ENCODE data around the gene MAD1L1.

Gene MAD1L1

GRCh38 chr7:1910827-1911226, 321.9 kb downstream of the MAD1L1 start:
- H3K27ac ChIP-seq (ENCODE audit: low read depth, low read length) = no peak overlapping the region
- H3K9ac ChIP-seq (ENCODE audit: low read length in 5 of 5) = no peak overlapping the region
- H3K27me3 ChIP-seq (ENCODE audit: control insufficient read depth in 5 of 5, insufficient read depth in 4 of 5, low read length in 5 of 5) = no peaks in the 10 kb centered on the region
- peaks cover 0 to 31% (median 25%) of the 10 kb centered on the region in 5 donors for H3K4me1 ChIP-seq (ENCODE audit: control insufficient read depth in 5 of 5, insufficient read depth in 5 of 5, low read length in 5 of 5)
- H3K4me3 ChIP-seq (ENCODE audit: low read depth in 1 of 5, low read length in 5 of 5) = no peak overlapping the region
- no peaks in the 10 kb centered on the region for H3K9me3 ChIP-seq (ENCODE audit: control insufficient read depth in 5 of 5, low read length in 5 of 5)
- no peaks in the 10 kb centered on the region for H3K36me3 ChIP-seq (ENCODE audit: control insufficient read depth in 5 of 5, insufficient read depth in 5 of 5, low read length in 5 of 5)

GRCh38 chr7:1910081-1910685, 322.6 kb downstream of the MAD1L1 start:
- Histone ChIP-seq H3K4me3 (ENCODE audit: low read depth in 1 of 5, low read length in 5 of 5) (no peak overlapping the region), H3K36me3 (ENCODE audit: control insufficient read depth in 5 of 5, insufficient read depth in 5 of 5, low read length in 5 of 5) (no peaks in the 10 kb centered on the region), H3K27ac (ENCODE audit: low read depth, low read length) (no peak overlapping the region), H3K9ac (ENCODE audit: low read length in 5 of 5) (no peak overlapping the region), H3K4me1 (ENCODE audit: control insufficient read depth in 5 of 5, insufficient read depth in 5 of 5, low read length in 5 of 5) (peaks cover 0 to 30% (median 25%) of the 10 kb centered on the region in 5 donors), H3K9me3 (ENCODE audit: control insufficient read depth in 5 of 5, low read length in 5 of 5) (no peaks in the 10 kb centered on the region), H3K27me3 (ENCODE audit: control insufficient read depth in 5 of 5, insufficient read depth in 4 of 5, low read length in 5 of 5) (no peaks in the 10 kb centered on the region)

GRCh38 chr7:1909476-1909875, 323.3 kb downstream of the MAD1L1 start:
- Histone ChIP-seq H3K27ac (ENCODE audit: low read depth, low read length) (no peak overlapping the region), H3K4me1 (ENCODE audit: control insufficient read depth in 5 of 5, insufficient read depth in 5 of 5, low read length in 5 of 5) (peaks cover 0 to 24% (median 21%) of the 10 kb centered on the region in 5 donors), H3K36me3 (ENCODE audit: control insufficient read depth in 5 of 5, insufficient read depth in 5 of 5, low read length in 5 of 5) (peaks cover 0 to 3% (median 0%) of the 10 kb centered on the region in 5 donors), H3K9me3 (ENCODE audit: control insufficient read depth in 5 of 5, low read length in 5 of 5) (no peaks in the 10 kb centered on the region), H3K4me3 (ENCODE audit: low read depth in 1 of 5, low read length in 5 of 5) (no peak overlapping the region), H3K27me3 (ENCODE audit: control insufficient read depth in 5 of 5, insufficient read depth in 4 of 5, low read length in 5 of 5) (no peaks in the 10 kb centered on the region), H3K9ac (ENCODE audit: low read length in 5 of 5) (no peak overlapping the region)

- no peaks in the 10 kb centered on the region for H3K27me3 ChIP-seq (ENCODE audit: control insufficient read depth in 5 of 5, insufficient read depth in 4 of 5, low read length in 5 of 5)
- peaks cover 0 to 5% (median 0%) of the 10 kb centered on the region in 5 donors for H3K36me3 ChIP-seq (ENCODE audit: control insufficient read depth in 5 of 5, insufficient read depth in 5 of 5, low read length in 5 of 5)
- no peaks in the 10 kb centered on the region for H3K9me3 ChIP-seq (ENCODE audit: control insufficient read depth in 5 of 5, low read length in 5 of 5)
- H3K27ac ChIP-seq (ENCODE audit: low read depth, low read length) = no peak overlapping the region
- no peak overlapping the region for H3K9ac ChIP-seq (ENCODE audit: low read length in 5 of 5)
- no peak overlapping the region for H3K4me3 ChIP-seq (ENCODE audit: low read depth in 1 of 5, low read length in 5 of 5)
- H3K4me1 ChIP-seq (ENCODE audit: control insufficient read depth in 5 of 5, insufficient read depth in 5 of 5, low read length in 5 of 5) = peaks cover 0 to 18% (median 15%) of the 10 kb centered on the region in 5 donors
These were observed 323.8 kb downstream of the MAD1L1 start for GRCh38 chr7:1908823-1909420.

GRCh38 chr7:1907751-1908365, 324.9 kb downstream of the MAD1L1 start:
- Histone ChIP-seq H3K4me1 (ENCODE audit: control insufficient read depth in 5 of 5, insufficient read depth in 5 of 5, low read length in 5 of 5) (peaks cover 0 to 8% (median 6%) of the 10 kb centered on the region in 5 donors), H3K27ac (ENCODE audit: low read depth, low read length) (no peak overlapping the region), H3K9me3 (ENCODE audit: control insufficient read depth in 5 of 5, low read length in 5 of 5) (no peaks in the 10 kb centered on the region), H3K27me3 (ENCODE audit: control insufficient read depth in 5 of 5, insufficient read depth in 4 of 5, low read length in 5 of 5) (no peaks in the 10 kb centered on the region), H3K9ac (ENCODE audit: low read length in 5 of 5) (no peak overlapping the region), H3K36me3 (ENCODE audit: control insufficient read depth in 5 of 5, insufficient read depth in 5 of 5, low read length in 5 of 5) (peaks cover 0 to 5% (median 0%) of the 10 kb centered on the region in 5 donors), H3K4me3 (ENCODE audit: low read depth in 1 of 5, low read length in 5 of 5) (no peak overlapping the region)

- no peak overlapping the region for H3K9ac ChIP-seq (ENCODE audit: low read length in 5 of 5)
- peaks cover 0 to 5% (median 0%) of the 10 kb centered on the region in 5 donors for H3K36me3 ChIP-seq (ENCODE audit: control insufficient read depth in 5 of 5, insufficient read depth in 5 of 5, low read length in 5 of 5)
- peaks cover 0 to under 1% (median 0%) of the 10 kb centered on the region in 5 donors for H3K4me1 ChIP-seq (ENCODE audit: control insufficient read depth in 5 of 5, insufficient read depth in 5 of 5, low read length in 5 of 5)
- H3K27ac ChIP-seq (ENCODE audit: low read depth, low read length) = no peak overlapping the region
- no peaks in the 10 kb centered on the region for H3K9me3 ChIP-seq (ENCODE audit: control insufficient read depth in 5 of 5, low read length in 5 of 5)
- no peaks in the 10 kb centered on the region for H3K27me3 ChIP-seq (ENCODE audit: control insufficient read depth in 5 of 5, insufficient read depth in 4 of 5, low read length in 5 of 5)
- H3K4me3 ChIP-seq (ENCODE audit: low read depth in 1 of 5, low read length in 5 of 5) = no peak overlapping the region
These were observed 325.6 kb downstream of the MAD1L1 start for GRCh38 chr7:1906988-1907745.

- Histone ChIP-seq H3K4me3 (ENCODE audit: low read depth in 1 of 5, low read length in 5 of 5) (no peak overlapping the region), H3K27me3 (ENCODE audit: control insufficient read depth in 5 of 5, insufficient read depth in 4 of 5, low read length in 5 of 5) (no peaks in the 10 kb centered on the region), H3K9me3 (ENCODE audit: control insufficient read depth in 5 of 5, low read length in 5 of 5) (no peaks in the 10 kb centered on the region), H3K27ac (ENCODE audit: low read depth, low read length) (no peak overlapping the region), H3K4me1 (ENCODE audit: control insufficient read depth in 5 of 5, insufficient read depth in 5 of 5, low read length in 5 of 5) (no peaks in the 10 kb centered on the region), H3K36me3 (ENCODE audit: control insufficient read depth in 5 of 5, insufficient read depth in 5 of 5, low read length in 5 of 5) (peaks cover 0 to 5% (median 0%) of the 10 kb centered on the region in 5 donors), H3K9ac (ENCODE audit: low read length in 5 of 5) (no peak overlapping the region)
These were observed 326.5 kb downstream of the MAD1L1 start for GRCh38 chr7:1906087-1906830.

GRCh38 chr7:1902231-1902855, 330.4 kb downstream of the MAD1L1 start:
- Histone ChIP-seq H3K9me3 (ENCODE audit: control insufficient read depth in 5 of 5, low read length in 5 of 5) (no peaks in the 10 kb centered on the region), H3K9ac (ENCODE audit: low read length in 5 of 5) (no peak overlapping the region), H3K4me1 (ENCODE audit: control insufficient read depth in 5 of 5, insufficient read depth in 5 of 5, low read length in 5 of 5) (peaks cover 0 to 19% (median 12%) of the 10 kb centered on the region in 5 donors), H3K27me3 (ENCODE audit: control insufficient read depth in 5 of 5, insufficient read depth in 4 of 5, low read length in 5 of 5) (no peaks in the 10 kb centered on the region), H3K36me3 (ENCODE audit: control insufficient read depth in 5 of 5, insufficient read depth in 5 of 5, low read length in 5 of 5) (peaks cover 0 to 13% (median 6%) of the 10 kb centered on the region in 5 donors), H3K27ac (ENCODE audit: low read depth, low read length) (no peak overlapping the region), H3K4me3 (ENCODE audit: low read depth in 1 of 5, low read length in 5 of 5) (no peak overlapping the region)

- H3K27me3 ChIP-seq (ENCODE audit: control insufficient read depth in 5 of 5, insufficient read depth in 4 of 5, low read length in 5 of 5) = no peaks in the 10 kb centered on the region
- no peak overlapping the region for H3K4me3 ChIP-seq (ENCODE audit: low read depth in 1 of 5, low read length in 5 of 5)
- H3K9me3 ChIP-seq (ENCODE audit: control insufficient read depth in 5 of 5, low read length in 5 of 5) = no peaks in the 10 kb centered on the region
- no peak overlapping the region for H3K9ac ChIP-seq (ENCODE audit: low read length in 5 of 5)
- peaks cover 0 to 19% (median 12%) of the 10 kb centered on the region in 5 donors for H3K4me1 ChIP-seq (ENCODE audit: control insufficient read depth in 5 of 5, insufficient read depth in 5 of 5, low read length in 5 of 5)
- no peak overlapping the region for H3K27ac ChIP-seq (ENCODE audit: low read depth, low read length)
- H3K36me3 ChIP-seq (ENCODE audit: control insufficient read depth in 5 of 5, insufficient read depth in 5 of 5, low read length in 5 of 5) = peaks cover 0 to 20% (median 7%) of the 10 kb centered on the region in 5 donors
These were observed 331.1 kb downstream of the MAD1L1 start for GRCh38 chr7:1901431-1902210.

Data from subcutaneous abdominal adipose tissue (tissue), 5 donors.